LHCN-M2 (cell line): Measurements from ENCODE around the gene PCCA. TPM values are rescaled to one million over a fixed set of nuclear protein-coding genes. Genes with fewer than 3 reads are reported as not detected.
"Not testable (repeated sequence)": the region's sequence is repeated elsewhere in the genome, so short reads cannot be mapped to it uniquely, and the experiment has no call there.

Source experiments
- DNase-seq: peaks from one replicate; pipeline ENCODE4 v3.0.0-alpha.2; 2012; ENCODE audit warnings: low read depth
- total RNA-seq: library from RNA; depleted of rRNA; stranded (reverse); fragments of >200 nt; gene quantifications from 2 replicates; pipeline ENCODE4 v1.2.3, GENCODE V29; 2014

The PCCA gene
- total RNA-seq, 1 experiment from 2014 or later = 10.5 TPM

DNA sequence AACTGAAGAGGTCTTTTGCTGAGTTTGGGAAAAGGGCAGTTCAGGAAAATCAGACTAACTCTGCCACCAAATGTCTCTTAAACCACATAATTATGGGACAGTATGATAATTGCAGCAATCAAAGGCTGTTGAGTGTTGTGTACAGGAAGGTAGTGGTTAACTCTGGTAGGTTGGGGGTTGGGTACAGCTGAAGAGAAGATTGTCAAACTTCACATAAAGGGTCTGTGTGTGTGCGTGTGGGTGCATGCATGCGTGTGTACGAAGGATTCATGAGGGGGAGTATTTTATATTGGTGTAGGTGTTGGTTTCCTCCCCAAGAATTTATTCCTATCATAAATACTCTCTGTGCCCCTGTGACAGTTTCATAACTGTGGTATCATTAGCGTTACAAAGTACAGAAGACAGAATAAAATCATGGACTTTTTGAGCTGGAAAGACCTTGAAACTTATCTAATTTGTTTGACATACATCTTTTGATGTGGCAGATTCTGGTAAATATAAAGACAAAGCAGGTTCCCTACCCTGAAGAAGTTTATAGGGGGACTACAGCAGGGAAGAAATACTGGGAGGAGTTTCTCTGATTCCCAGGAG, 94.1 kb downstream of the PCCA start:
- no peak for DNase-seq

DNA sequence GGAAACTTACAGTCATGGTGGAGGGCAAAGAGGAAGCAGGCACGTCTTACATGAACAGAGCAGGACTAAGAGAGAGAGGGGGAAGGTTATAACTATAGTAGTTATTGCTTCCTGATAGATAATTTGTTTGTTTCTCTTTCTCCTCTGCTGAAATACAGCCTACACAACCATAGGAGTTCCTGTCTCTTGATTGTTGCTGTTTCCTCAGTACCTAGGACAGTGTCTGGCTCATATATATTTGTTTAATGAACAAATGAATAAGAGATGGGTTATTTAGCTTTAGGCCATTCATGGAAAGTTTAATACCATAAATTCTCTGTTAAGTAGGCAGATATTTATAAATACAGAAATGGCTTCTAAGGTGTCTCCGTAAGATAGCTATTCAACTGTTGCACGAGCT, 95.2 kb downstream of the PCCA start:
- DNase-seq = no peak

DNA sequence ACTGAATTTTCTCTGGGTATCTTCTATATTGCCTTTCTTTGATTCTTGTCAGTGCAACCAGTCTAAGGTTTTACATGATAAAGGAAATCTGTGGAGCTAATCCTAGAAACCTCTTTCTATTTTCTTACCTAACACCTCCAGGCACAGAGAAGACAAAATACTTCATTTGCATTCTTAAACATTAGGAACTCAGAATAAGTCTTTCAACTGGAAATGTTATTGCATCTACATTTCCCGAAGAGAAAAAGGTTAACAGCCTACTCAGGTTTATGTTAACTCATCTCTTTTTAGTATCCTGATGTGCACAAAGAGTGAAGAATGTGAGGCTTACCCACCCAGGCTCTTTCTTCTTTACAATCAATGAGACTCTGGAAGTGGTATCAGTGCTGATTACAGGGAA, 106.7 kb downstream of the PCCA start:
- DNase-seq = no peak

DNA sequence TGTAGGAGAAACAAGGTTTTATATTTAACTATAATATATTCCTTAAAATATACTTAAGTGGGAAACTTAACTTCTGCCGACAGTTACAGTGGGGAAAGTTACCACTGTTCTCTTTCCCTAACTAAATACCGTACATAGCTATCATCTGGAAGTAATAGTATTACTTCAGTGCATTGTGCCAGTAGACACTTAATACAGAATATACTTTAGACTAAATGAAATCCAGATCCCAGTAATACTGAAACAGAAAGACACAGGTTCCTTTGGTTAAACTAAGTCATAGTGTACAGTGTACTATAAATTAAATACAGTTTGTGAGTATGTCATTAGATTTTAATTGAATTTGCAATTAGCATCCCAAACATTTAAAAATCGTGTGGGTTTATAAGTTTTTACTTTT, 107.5 kb downstream of the PCCA start:
- no peak for DNase-seq

DNA sequence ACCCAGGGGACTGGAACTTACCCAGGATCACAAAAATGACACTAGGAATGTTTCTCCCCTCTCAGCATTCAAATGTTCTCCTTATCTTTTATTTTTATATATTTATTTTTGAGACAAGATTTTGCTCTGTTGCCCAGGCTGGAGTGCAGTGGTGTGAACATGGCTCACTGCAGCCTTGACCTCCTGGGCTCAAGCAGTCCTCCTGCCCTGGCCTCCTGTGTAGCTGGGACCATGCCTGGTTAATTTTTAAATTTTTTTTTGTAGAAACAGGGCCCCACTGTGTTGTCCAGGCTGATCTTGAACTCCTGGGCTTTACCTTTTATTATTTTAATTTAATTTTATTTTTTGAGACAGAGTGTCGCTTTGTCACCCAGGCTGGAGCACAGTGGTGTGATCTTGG, 108.2 kb downstream of the PCCA start:
- no peak for DNase-seq

DNA sequence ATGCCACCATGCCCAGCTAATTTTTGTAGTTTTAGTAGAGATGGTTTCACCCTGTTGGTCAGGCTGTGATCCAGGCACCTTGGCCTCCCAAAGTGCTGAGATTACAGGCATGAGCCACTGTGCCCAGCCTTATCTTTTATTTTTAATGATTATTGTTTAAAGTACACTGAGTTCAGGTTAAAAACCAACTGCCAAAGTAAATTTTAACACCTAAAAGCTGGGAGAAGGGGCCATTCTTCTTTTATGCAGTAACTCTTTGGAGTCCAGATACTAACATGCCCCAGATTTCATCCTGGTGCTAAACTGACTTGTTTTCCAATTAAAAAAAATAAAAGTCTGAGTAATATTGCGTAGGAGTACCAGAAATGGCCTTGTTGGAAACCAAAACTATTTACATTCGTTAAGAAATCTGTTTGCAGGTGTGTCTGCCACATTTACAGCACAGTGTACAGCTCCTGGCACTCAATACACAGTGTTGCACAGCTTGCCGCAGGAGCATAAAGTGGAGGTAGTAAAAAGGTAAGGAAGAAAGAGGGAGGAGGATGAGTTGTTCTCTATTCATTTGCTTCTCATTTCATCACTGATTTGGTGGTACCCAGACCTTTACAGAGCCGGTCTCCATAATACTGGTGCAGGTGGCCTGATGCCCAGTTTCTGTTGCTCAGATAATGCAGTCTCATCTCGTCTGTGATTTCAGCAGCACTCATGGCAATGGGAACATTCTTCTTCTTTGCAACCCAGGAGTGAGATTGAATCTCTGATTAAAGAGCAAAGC, 108.9 kb downstream of the PCCA start:
- DNase-seq = no peak

DNA sequence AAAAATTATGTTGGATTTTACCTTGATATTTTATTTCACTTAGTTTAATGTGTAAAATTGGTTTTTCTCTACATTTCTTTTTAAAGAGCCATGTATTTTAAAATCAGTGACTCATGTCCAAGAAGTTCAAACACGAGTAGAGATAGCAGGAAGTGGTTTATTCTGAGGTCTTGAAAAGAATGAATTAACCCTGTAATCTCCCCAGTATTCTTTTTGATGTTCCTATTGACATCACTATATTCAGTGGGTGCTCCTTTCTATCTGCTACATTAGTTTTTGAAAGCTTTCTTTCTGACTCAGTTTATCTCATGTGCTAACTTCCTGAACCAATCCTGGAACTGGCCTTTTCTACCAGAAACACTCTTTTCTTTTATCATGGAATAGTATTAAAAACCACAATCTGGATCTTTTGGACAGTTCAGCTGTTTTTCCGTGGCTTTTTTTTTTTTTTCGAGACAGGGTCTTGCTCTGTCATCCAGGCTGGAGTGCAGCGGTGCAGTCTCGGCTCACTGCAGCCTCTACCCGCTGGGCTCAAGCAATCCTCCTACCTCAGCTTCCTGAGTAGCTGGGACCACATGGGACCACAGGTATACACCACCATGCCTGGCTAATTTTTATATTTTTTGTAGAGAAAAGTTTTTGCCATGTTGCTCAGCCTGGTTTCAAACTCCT, 114.9 kb downstream of the PCCA start:
- DNase-seq = peak; percentile 84

DNA sequence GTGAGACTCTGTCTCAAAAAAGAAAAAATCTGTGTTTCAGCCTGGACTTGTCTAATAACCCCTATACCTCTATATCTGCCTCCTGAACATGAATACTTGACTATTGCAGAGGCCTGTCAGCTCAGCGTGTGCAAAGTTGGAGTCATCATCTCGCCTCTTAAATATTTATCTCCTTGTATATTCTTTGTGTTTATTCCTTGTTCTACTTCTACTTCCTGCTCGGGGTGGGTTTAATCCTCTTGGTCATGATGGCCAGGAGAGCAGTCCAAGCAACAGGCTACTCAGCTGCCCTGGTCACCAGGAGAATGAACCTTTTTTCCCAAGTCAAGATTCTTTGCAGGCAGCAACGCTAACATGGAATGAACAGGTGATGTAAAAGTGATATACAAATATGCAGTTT, 119.1 kb downstream of the PCCA start:
- no peak for DNase-seq

DNA sequence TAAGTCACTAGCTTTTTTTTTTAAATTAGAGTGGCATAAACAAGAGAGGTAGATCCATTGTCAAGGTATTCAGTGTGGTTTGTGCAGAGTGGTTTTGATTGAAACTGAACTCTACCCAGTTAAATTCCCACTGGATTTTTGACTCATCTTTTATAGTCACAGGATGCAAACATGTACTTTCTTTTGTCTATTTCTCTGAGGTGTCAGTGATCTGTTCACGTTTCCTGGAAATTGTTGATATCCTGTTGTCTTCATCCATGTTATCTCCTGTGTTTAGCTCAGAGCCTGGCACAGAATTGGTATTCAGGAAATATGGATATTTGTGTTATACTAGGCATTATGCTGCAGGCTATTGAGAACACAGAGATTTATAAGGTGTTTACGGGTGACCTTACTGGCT, 119.7 kb downstream of the PCCA start:
- DNase-seq = peak; percentile 52

DNA sequence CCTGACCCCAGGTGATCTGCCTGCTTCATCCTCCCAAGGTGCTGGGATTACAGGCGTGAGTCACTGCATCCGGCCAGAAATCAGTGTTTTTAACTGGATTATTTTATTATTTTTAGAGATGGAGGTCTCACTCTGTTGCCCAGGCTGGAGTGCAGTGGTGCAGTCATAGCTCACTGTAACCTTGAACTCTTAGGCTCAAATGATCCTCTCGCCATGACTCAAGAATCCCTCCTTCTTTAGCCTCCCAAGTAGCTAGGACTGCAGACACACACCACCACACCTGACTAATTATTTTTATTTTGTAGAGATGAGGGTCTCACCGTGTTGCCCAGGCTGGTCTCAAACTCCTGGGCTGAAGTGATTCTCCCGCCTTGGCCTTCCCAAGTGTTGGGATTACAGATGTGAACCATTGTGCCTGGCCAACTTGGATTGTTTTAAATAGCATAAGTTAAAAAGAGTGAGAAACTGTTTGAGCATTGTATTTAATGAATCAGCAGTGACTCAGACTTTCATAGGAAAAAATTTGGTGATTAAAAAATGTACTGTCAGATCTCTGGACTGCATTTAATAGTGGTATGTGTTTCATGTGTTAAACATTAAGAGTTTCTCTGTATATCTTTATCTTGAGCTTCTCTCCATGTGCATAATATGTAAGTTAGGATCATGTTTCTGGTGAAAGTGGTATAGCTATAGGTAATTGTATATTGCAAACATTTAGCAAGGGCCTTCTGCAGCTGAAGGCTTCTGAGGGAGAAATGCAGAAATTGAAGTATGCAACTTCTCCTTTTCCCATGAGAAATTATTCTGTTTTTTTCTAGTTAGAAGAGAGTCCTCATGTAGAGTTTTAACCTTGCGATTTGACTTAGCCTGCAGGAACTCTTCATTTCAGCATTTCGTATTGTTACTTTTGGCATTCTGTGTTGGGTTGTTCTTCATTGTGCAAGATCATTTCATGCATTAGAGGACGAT, 121.2 kb downstream of the PCCA start:
- DNase-seq = peak; percentile 79

DNA sequence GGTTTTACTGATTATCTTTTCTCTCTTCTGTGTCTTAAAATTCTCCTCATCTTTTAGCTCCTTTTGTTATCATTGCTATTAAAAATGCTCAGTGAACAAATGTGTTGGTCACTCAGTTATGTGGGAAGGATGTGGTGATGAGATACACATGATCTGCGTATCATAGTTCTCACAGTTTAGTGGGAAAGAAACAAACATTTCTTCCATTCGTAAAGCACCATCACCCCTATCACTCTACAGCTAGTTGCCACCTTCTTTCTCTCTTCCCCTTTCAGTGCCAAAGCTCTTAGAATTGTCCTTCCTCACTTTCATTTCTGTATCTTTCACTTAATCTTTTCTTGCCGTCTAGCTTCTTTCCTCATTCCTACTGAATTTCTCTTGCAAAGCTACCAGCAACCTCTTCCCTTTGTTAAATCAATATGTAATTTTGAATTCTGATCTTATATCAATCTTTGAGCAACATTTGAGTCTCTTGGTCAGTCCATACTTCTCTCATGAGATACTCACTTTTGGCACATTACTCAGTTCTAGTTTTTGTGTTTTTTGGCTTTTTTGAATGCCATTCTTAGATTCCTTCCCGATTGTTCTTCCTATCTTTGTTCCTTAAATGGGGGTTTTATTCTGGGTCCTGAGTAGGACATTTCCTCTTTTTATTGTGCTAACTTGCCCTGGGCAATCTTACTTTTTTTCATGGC, 122.3 kb downstream of the PCCA start:
- peak; percentile 71 for DNase-seq

DNA sequence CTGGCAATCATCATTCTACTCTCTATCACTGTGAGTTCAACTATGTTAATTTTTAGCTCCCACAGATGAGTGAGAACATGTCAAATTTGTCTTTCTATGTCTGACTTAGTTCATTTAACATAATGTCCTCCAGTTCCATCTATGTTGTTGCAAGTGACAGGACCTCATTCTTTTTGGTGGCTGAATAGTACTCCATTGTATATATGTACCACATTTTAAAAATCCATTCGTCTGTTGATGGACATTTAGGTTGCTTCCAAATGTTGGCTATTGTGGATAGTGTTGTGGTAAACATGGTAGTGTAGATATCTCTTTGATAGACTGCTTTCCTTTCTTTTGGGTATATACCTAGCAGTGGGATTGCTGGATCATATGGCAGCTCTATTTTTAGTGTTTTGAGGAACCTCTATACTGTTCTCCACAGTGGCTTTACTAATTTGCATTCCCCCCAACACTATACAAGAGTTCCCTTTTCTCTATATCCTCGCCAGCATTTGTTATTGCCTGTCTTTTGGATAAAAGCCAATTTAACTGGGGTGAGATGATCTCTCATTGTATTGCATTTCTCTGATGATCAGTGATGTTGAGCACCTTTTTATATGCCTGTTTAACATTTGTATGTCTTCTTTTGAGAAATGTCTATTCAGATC, 124.1 kb downstream of the PCCA start:
- DNase-seq = no peak

DNA sequence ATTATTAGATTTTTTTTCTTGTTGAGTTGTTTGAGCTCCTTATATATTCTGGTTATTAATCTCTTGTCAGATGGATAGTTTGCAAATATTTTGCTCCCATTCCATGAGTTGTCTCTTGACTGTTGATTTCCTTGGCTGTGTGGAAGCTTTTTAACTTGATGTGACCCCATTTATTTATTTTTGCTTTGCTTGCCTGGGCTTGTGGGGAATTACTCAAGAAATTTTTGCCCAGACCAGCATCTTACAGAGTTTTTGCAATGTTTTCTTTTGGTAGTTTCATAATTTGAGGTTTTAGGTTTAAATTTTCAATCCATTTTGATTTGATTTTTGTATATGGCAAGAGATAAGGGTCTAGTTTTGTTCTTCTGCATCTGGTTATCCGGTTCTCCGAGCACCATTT, 124.7 kb downstream of the PCCA start:
- no peak for DNase-seq

DNA sequence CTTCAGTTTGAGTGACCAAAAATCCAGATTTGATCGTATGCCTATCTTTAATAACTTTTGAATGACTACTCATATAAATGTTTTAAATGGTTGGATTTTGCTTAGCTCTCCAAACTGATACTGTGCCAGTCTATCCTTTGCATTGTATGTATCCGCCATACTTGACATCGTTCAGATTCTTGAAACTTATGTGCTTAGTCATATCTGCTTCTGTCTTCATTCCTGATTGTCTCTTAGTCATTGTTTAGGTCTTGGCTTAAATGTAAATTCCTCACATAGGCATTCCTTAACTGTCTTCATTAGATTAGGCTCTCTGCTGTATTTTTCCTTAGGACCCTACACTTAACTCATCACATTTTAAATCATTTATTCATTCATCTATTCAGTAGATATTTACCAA, 126.0 kb downstream of the PCCA start:
- no peak for DNase-seq

DNA sequence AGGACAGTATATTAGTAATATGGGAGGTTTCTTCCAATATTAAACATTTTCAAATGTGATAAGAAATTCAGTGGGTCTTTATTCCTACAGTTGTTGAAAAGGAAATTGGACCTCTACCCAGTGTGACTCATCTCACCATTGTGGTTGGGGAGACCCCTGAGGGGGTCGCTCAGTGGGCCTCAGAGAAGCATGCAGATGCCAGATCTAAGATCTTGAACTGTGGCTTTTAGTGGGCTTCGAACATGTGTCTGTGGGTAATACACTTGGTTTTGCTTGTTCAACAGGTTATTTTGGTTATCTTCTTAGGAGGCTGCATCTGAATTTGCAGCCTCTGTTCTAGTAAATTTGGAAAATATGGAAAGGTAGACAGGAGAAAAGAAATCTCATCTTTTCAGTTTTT, 132.3 kb downstream of the PCCA start:
- DNase-seq = no peak

DNA sequence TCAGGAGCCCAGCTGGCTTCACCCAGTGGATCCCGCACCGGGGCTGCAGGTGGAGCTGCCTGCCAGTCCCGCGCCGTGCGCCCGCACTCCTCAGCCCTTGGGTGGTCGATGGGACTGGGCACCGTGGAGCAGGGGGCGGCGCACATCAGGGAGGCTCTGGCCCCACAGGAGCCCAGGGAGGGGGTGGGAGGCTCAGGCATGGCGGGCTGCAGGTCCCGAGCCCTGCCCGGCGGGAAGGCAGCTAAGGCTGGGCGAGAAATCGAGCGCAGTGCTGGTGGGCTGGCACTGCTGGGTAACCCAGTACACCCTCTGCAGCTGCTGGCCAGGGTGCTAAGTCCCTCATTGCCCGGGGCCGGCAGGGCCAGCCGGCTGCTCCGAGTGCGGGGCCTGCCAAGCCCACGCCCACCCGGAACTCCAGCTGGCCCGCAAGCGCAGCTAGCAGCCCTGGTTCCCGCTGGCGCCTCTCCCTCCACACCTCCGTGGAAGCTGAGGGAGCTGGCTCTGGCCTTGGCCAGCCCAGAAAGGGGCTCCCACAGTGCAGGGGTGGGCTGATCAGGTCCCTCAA, 135.2 kb downstream of the PCCA start:
- not testable (repeated sequence) for DNase-seq

DNA sequence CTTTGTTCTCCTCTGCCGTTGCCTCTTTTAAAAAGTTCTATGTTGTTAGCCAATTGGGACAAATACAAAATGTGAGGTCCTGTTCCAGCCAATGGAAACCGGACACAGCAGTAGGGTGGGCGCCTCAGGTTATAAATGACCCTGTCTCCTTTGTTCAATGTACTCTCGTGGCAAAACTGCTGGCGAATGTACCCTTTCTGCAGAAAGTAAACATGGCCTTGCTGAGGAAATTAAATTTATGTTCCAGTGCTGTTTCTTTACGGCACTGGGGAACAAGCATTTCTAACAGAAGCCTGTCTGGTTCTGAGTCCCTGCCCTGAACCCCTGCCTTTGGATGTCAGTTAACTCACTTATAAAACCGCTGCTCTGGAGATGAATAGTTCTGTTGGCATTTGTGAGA, 140.7 kb downstream of the PCCA start:
- DNase-seq = no peak

DNA sequence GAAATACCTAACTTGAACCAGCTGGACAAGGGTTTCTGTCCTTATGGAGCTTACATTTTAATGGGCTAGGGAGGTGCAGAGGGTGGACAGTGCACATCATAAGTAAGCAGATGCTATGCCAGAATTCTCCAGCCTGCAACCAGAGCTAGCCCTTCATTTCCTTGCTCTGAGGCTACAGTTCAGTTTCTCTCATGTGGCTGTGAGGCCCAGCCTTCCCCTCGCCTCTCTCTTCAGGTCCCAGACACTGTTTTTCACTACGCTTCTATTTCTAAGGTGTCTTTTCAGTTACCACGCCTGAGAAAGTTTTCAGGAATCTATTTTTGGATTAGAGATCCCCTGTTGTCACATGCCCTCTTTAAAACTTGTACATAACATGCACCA, 141.9 kb downstream of the PCCA start:
- DNase-seq = no peak

DNA sequence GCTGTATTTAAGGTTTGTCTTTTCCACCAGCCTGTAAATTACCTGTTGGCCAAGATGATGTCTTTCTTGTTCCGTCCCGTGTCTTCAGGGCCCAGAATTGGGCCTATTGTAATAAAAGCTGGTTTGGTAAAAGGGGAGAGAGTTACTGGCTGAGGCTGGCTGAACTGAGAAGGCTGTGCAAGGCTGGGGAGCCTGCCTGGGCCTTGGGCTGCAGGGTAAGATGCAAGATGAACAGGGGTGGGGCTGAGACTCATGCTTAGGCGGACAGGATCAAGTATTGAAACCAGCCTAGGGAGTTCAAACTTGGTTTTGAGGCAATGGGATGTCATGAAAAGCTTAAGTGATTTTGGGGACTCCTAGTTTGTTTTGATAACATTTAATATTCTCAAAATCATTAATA, 142.3 kb downstream of the PCCA start:
- no peak for DNase-seq

DNA sequence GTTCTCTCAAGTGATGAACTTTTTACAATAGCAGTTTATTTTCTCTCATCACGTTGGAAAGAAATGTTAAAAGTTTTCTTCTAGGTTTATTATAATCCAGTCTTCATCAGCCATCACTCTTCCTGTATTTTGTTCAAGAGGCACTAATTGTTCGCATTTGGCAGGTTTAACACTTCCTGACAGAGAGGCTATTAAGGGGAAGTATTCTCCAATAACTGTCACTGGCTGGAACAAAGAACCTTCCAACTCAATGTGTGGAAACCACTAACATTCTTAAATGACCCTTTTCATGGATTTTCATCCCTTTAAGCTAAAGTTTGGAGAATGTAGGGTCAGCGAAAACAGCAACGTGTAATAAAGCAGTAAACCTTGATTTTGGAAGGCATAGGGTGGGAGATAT, 145.1 kb downstream of the PCCA start:
- DNase-seq = no peak
